Measurements from ENCODE around the gene SPEN. TPM values are rescaled to one million over a fixed set of nuclear protein-coding genes. Genes with fewer than 3 reads are reported as not detected.

The SPEN gene
- total and polyA plus RNA-seq, 5 donors from 2014 or later: 7.4 to 92.4 (median 8.0) TPM

DNA sequence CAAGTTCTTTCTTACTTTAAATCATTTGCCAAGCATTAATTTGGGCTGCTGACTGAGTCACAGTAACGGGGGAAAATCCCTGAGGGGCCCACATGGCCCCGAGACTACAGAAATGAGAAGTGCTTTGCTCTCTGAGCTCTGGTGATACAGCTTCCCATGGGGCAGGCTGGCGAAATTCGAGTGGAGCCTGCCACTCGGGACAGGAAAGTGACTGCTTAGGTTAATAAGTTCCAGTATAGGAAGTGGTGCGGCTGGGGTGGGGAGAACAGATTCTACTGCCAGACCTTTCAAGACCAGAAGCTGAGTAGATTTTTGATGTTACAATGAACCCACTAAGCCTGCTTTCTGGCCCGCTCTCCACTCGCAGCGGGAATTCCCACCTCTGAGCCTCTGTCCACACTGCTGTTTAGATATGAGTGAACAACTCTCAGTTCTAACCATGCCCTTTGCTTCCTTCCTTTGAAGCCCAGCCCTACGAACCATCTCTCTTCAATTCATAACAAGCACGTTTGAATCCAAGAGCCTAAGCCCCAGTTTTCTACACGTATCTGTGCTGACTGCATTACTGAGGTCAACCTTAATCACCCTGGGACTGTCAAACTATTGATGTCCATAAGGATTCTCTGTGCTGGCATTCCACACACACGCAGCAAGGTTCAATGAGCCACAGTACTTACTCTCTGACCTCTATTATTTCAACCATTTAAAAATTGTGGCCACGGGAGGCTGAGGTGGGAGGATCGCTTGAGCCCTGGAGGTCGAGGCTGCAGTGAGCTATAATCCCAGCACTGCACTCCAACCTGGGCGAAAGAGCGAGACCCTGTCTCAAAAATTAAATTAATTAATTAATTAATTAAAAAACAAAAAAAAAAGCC is 118.8 kb downstream of the SPEN start:
- Mint-ChIP-seq H3K9me3 (no peaks in the 10 kb centered on the region), H3K36me3 (peaks cover 13% of the 10 kb centered on the region), H3K27ac (peak overlapping the region; percentile 80 to 91 (median 91)), H3K27me3 (no peaks in the 10 kb centered on the region), H3K4me3 (peak overlapping the region; percentile 43 to 89 (median 70)), H3K4me1 (peaks cover 32 to 66% (median 49%) of the 10 kb centered on the region in 4 donors)
- H3K36me3 ChIP-seq (ENCODE audit: control insufficient read depth, insufficient read depth, low read length): peaks cover 13% of the 10 kb centered on the region
- no peaks in the 10 kb centered on the region for H3K27me3 ChIP-seq (ENCODE audit: control insufficient read depth, insufficient read depth, low read length)
- H3K9me3 ChIP-seq (ENCODE audit: control insufficient read depth in 2 of 2, low read length in 2 of 2): no peaks in the 10 kb centered on the region
- ATAC-seq (ENCODE audit: low read depth in 2 of 2) (peak; percentile 66 to 71), DNase-seq (peak; percentile 32 to 68 (median 36))
- peak overlapping the region; percentile 65 for H3K4me3 ChIP-seq (ENCODE audit: low read depth, low read length)
- peaks cover 35% of the 10 kb centered on the region for H3K4me1 ChIP-seq (ENCODE audit: control insufficient read depth, insufficient read depth, low read length, poor library complexity, severe bottlenecking)
- H3K27ac ChIP-seq (ENCODE audit: insufficient read depth, low read length, poor library complexity, severe bottlenecking): peak overlapping the region; percentile 63

DNA sequence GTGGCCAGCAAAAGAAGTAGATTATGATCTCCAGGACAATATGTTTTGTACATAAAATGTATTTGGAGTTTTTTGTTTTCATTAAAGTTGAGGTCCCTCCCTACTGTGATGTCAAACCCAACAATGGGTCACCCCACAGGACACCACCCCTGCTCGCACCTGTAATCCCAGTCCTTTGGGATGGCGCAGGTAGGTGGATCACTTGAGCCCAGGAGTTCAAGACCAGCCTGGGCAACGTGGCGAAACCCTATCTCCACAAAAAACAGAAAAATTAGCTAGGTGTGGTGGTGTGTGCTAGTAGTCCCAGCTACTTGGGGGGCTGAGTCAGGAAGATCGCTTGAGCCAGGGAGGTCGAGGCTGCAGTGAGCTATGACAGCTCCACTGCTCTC is 119.4 kb downstream of the SPEN start:
- Histone ChIP-seq H3K4me1 (ENCODE audit: control insufficient read depth, insufficient read depth, low read length, poor library complexity, severe bottlenecking) (peaks cover 38% of the 10 kb centered on the region), H3K27me3 (ENCODE audit: control insufficient read depth, insufficient read depth, low read length) (no peaks in the 10 kb centered on the region), H3K27ac (ENCODE audit: insufficient read depth, low read length, poor library complexity, severe bottlenecking) (no peak overlapping the region), H3K9me3 (ENCODE audit: control insufficient read depth in 2 of 2, low read length in 2 of 2) (no peaks in the 10 kb centered on the region), H3K36me3 (ENCODE audit: control insufficient read depth, insufficient read depth, low read length) (peaks cover 18% of the 10 kb centered on the region), H3K4me3 (ENCODE audit: low read depth, low read length) (no peak overlapping the region)
- Mint-ChIP-seq H3K9me3 (no peaks in the 10 kb centered on the region), H3K4me1 (peaks cover 32 to 68% (median 47%) of the 10 kb centered on the region in 4 donors), H3K27ac (peak overlapping the region in 2 of 3 donors; percentile 67 to 80), H3K27me3 (no peaks in the 10 kb centered on the region), H3K4me3 (no peak overlapping the region), H3K36me3 (peaks cover 14% of the 10 kb centered on the region)
- ATAC-seq (ENCODE audit: low read depth in 2 of 2): no peak
- DNase-seq: no peak

DNA sequence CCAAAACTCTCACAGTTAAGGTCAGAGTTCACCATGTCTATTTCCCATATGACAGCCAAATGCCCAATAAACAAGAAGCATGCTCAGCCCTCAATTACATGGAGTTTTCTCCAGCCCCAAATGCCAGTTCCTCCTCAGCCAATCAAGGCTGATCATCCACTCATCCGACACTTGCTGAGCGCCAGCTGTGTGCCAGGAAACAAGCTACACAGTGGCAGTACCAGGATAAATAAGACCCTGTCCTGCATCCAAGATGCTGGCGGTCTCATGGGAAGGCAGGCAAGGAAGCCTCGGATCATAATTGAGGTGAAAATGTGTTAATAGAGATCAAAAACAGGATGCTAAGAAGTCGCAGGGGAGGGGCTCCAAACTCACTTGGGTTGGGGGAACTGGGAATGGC is 120.7 kb downstream of the SPEN start:
- peaks cover 32 to 78% (median 55%) of the 10 kb centered on the region in 4 donors for H3K4me1 Mint-ChIP-seq
- H3K27ac Mint-ChIP-seq: peak overlapping the region in 1 of 3 donors; percentile 80
- Histone ChIP-seq H3K27me3 (ENCODE audit: control insufficient read depth, insufficient read depth, low read length) (no peaks in the 10 kb centered on the region), H3K27ac (ENCODE audit: insufficient read depth, low read length, poor library complexity, severe bottlenecking) (no peak overlapping the region), H3K4me1 (ENCODE audit: control insufficient read depth, insufficient read depth, low read length, poor library complexity, severe bottlenecking) (peaks cover 40% of the 10 kb centered on the region), H3K36me3 (ENCODE audit: control insufficient read depth, insufficient read depth, low read length) (peaks cover 30% of the 10 kb centered on the region), H3K4me3 (ENCODE audit: low read depth, low read length) (no peak overlapping the region), H3K9me3 (ENCODE audit: control insufficient read depth in 2 of 2, low read length in 2 of 2) (no peaks in the 10 kb centered on the region)
- ATAC-seq (ENCODE audit: low read depth in 2 of 2) (no peak), DNase-seq (no peak)
- no peaks in the 10 kb centered on the region for H3K9me3 Mint-ChIP-seq
- H3K36me3 Mint-ChIP-seq: peaks cover 23% of the 10 kb centered on the region
- no peaks in the 10 kb centered on the region for H3K27me3 Mint-ChIP-seq
- peak overlapping the region in 1 of 4 donors; percentile 68 for H3K4me3 Mint-ChIP-seq

DNA sequence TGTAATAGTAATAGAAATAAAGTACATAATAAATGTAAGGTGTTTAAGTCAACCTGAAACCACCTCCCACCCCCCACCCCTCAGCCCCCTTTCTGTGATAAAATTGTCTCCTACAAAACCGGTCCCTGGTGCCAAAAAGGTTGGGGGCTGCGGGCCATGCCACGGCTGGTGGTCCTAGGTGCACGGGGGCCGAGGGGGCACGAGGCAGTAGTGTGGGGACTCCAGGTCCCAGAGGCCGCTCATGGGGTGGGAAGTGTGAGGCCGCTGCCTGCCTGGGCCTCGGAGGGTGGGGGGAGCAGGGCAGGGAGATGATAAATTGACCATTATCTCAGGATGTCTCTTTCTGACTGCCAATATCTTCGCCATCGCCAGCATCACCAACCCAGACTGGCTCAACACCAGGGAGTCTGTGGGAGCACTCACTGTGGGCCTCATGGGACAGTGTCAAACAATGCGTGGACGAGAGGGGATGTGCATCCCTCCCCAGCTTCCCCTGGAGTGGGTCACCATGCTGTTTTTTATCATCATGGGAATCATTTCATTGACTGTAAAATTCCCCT is 121.9 kb downstream of the SPEN start:
- H3K4me3 Mint-ChIP-seq: no peak overlapping the region
- Histone ChIP-seq H3K4me3 (ENCODE audit: low read depth, low read length) (no peak overlapping the region), H3K9me3 (ENCODE audit: control insufficient read depth in 2 of 2, low read length in 2 of 2) (no peaks in the 10 kb centered on the region), H3K27ac (ENCODE audit: insufficient read depth, low read length, poor library complexity, severe bottlenecking) (no peak overlapping the region), H3K4me1 (ENCODE audit: control insufficient read depth, insufficient read depth, low read length, poor library complexity, severe bottlenecking) (peaks cover 30% of the 10 kb centered on the region), H3K27me3 (ENCODE audit: control insufficient read depth, insufficient read depth, low read length) (no peaks in the 10 kb centered on the region), H3K36me3 (ENCODE audit: control insufficient read depth, insufficient read depth, low read length) (peaks cover 30% of the 10 kb centered on the region)
- H3K36me3 Mint-ChIP-seq: peaks cover 29% of the 10 kb centered on the region
- H3K27me3 Mint-ChIP-seq: no peaks in the 10 kb centered on the region
- ATAC-seq (ENCODE audit: low read depth in 2 of 2) (no peak), DNase-seq (no peak)
- H3K4me1 Mint-ChIP-seq: peaks cover 27 to 76% (median 53%) of the 10 kb centered on the region in 4 donors
- no peak overlapping the region for H3K27ac Mint-ChIP-seq
- no peaks in the 10 kb centered on the region for H3K9me3 Mint-ChIP-seq

DNA sequence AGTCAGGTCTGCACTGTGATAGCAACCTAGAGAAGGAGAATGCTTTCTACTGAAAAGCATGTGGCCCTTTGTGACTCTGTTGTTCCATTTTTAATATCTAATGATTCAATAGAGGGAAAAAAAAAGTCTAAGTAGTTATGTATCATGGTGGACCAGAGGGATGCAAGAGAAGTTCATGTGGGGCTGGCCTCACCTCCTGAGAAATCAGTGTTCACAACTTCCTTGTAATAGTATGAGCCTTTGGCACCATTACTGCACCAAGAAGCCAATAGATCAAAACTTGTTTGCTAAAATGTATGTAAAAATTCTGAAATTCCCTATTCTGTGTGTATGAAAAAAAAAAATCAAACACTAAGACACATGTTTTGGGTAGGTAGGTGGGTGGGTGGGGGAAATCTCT is 123.4 kb downstream of the SPEN start:
- Mint-ChIP-seq H3K4me1 (peaks cover 21 to 73% (median 47%) of the 10 kb centered on the region in 4 donors), H3K27me3 (peaks cover 3% of the 10 kb centered on the region), H3K4me3 (no peak overlapping the region), H3K9me3 (no peaks in the 10 kb centered on the region), H3K36me3 (peaks cover 29% of the 10 kb centered on the region), H3K27ac (peak overlapping the region in 1 of 3 donors; percentile 31)
- H3K27me3 ChIP-seq (ENCODE audit: control insufficient read depth, insufficient read depth, low read length): no peaks in the 10 kb centered on the region
- H3K4me1 ChIP-seq (ENCODE audit: control insufficient read depth, insufficient read depth, low read length, poor library complexity, severe bottlenecking): peaks cover 28% of the 10 kb centered on the region
- peaks cover 30% of the 10 kb centered on the region for H3K36me3 ChIP-seq (ENCODE audit: control insufficient read depth, insufficient read depth, low read length)
- H3K4me3 ChIP-seq (ENCODE audit: low read depth, low read length): no peak overlapping the region
- no peaks in the 10 kb centered on the region for H3K9me3 ChIP-seq (ENCODE audit: control insufficient read depth in 2 of 2, low read length in 2 of 2)
- no peak overlapping the region for H3K27ac ChIP-seq (ENCODE audit: insufficient read depth, low read length, poor library complexity, severe bottlenecking)
- DNase-seq (no peak), ATAC-seq (ENCODE audit: low read depth in 2 of 2) (no peak)

DNA sequence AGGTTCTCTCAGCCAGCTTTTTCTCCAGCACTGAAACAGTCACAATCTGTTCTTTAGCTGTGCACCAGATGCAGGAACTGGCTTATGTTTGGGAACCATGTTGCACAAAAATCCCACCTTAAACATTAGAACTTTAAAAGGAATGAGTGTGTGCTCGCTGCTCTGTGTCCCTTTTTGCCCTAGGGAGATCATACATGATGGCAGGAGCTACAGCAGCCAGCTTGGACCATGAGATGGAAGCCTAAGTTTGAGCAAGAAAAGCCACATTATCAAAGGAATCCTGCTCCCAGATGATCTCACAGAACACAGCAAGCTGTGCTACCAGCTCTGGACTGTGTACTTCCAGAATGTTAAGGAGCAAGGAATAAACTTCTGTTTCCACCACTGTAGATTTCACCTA is 124.9 kb downstream of the SPEN start:
- DNase-seq: no peak
- H3K27ac Mint-ChIP-seq: peak overlapping the region in 1 of 3 donors; percentile 64
- peak overlapping the region in 2 of 4 donors; percentile 5 to 80 for H3K4me3 Mint-ChIP-seq

DNA sequence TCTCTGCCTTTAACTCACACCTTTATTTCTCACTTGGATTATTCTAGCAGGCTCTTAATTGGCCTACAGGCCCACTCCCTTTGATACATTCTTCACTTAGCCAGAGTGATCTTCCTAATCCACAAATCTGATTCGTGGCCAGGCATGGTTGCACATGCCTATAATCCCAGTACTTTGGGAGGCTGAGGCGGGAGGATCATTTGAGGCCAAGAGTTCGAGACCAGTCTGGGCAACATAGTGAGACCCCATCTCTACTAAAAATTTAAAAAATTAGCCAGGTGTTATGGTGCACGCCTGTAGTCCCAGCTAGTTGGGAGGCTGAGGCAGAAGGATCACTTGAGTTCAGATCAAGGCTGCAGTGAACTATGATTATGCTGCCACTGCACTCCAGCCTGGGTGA is 126.3 kb downstream of the SPEN start:
- Mint-ChIP-seq H3K4me1 (peaks cover 15 to 56% (median 36%) of the 10 kb centered on the region in 4 donors), H3K4me3 (peak overlapping the region in 2 of 4 donors; percentile 1 to 93), H3K27me3 (peaks cover 5% of the 10 kb centered on the region), H3K27ac (peak overlapping the region in 1 of 3 donors; percentile 5), H3K9me3 (peaks cover 0 to 2% (median 0%) of the 10 kb centered on the region in 7 donors), H3K36me3 (peaks cover 24% of the 10 kb centered on the region)
- H3K9me3 ChIP-seq (ENCODE audit: control insufficient read depth in 2 of 2, low read length in 2 of 2): no peaks in the 10 kb centered on the region
- H3K27me3 ChIP-seq (ENCODE audit: control insufficient read depth, insufficient read depth, low read length): no peaks in the 10 kb centered on the region
- no peak for DNase-seq
- no peak overlapping the region for H3K27ac ChIP-seq (ENCODE audit: insufficient read depth, low read length, poor library complexity, severe bottlenecking)
- peaks cover 23% of the 10 kb centered on the region for H3K4me1 ChIP-seq (ENCODE audit: control insufficient read depth, insufficient read depth, low read length, poor library complexity, severe bottlenecking)
- H3K4me3 ChIP-seq (ENCODE audit: low read depth, low read length): no peak overlapping the region
- H3K36me3 ChIP-seq (ENCODE audit: control insufficient read depth, insufficient read depth, low read length): peaks cover 29% of the 10 kb centered on the region
- ATAC-seq (ENCODE audit: low read depth in 2 of 2): no peak

More for the DNA sequence above, 124.9 kb downstream of the SPEN start:
- no peak overlapping the region for H3K4me3 ChIP-seq (ENCODE audit: low read depth, low read length)
- Mint-ChIP-seq H3K36me3 (peaks cover 29% of the 10 kb centered on the region), H3K4me1 (peaks cover 15 to 68% (median 43%) of the 10 kb centered on the region in 4 donors), H3K9me3 (peaks cover 0 to 2% (median 0%) of the 10 kb centered on the region in 7 donors), H3K27me3 (peaks cover 5% of the 10 kb centered on the region)
- no peaks in the 10 kb centered on the region for H3K27me3 ChIP-seq (ENCODE audit: control insufficient read depth, insufficient read depth, low read length)
- no peak overlapping the region for H3K27ac ChIP-seq (ENCODE audit: insufficient read depth, low read length, poor library complexity, severe bottlenecking)
- H3K4me1 ChIP-seq (ENCODE audit: control insufficient read depth, insufficient read depth, low read length, poor library complexity, severe bottlenecking): peaks cover 23% of the 10 kb centered on the region
- ATAC-seq (ENCODE audit: low read depth in 2 of 2): no peak
- H3K36me3 ChIP-seq (ENCODE audit: control insufficient read depth, insufficient read depth, low read length): peaks cover 30% of the 10 kb centered on the region
- H3K9me3 ChIP-seq (ENCODE audit: control insufficient read depth in 2 of 2, low read length in 2 of 2): no peaks in the 10 kb centered on the region
